ENCODE data around the gene SNX3.

SNX3 gene

GRCh38 chr6:108163644-108164542, 96.9 kb downstream of the SNX3 start:
- ATAC-seq, result no peak
- H3K27ac Mint-ChIP-seq, result no peak overlapping the region
- H3K36me3 Mint-ChIP-seq, result no peaks in the 10 kb centered on the region
- no peak overlapping the region for H3K4me3 Mint-ChIP-seq
- H3K9me3 Mint-ChIP-seq, result no peaks in the 10 kb centered on the region
- peaks cover 47% of the 10 kb centered on the region for H3K4me1 Mint-ChIP-seq
- H3K27me3 Mint-ChIP-seq, result peaks cover 100% of the 10 kb centered on the region

GRCh38 chr6:108163267-108163643, 97.6 kb downstream of the SNX3 start:
- Mint-ChIP-seq H3K4me1 (peaks cover 42% of the 10 kb centered on the region), H3K36me3 (no peaks in the 10 kb centered on the region), H3K27ac (no peak overlapping the region), H3K4me3 (no peak overlapping the region), H3K27me3 (peaks cover 100% of the 10 kb centered on the region), H3K9me3 (no peaks in the 10 kb centered on the region)
- no peak for ATAC-seq

- no peak for ATAC-seq
- H3K4me1 Mint-ChIP-seq, result peaks cover 40% of the 10 kb centered on the region
- H3K4me3 Mint-ChIP-seq, result no peak overlapping the region
- no peak overlapping the region for H3K27ac Mint-ChIP-seq
- no peaks in the 10 kb centered on the region for H3K9me3 Mint-ChIP-seq
- H3K27me3 Mint-ChIP-seq, result peaks cover 92% of the 10 kb centered on the region
- no peaks in the 10 kb centered on the region for H3K36me3 Mint-ChIP-seq
Observed at GRCh38 chr6:108161724-108162282, 99.0 kb downstream of the SNX3 start.

Data from stimulated activated memory B cell treated with anti-CD40 and anti-IgM and Interleukin-4, amounts not matched to agents 10 μg/mL and 1 μg/mL and 100 μg/mL, for 72 hours (primary cell).